SW 1271 (cell line): Measurements from ENCODE around the gene SET.
"Not testable (repeated sequence)": the region's sequence is repeated elsewhere in the genome, so short reads cannot be mapped to it uniquely, and the experiment has no call there.

Source experiments
- DNase-seq, 2 experiments: peaks; one replicate each; lab custom pipeline; 2025; lab: John Stamatoyannopoulos, UW

The SET gene

DNA sequence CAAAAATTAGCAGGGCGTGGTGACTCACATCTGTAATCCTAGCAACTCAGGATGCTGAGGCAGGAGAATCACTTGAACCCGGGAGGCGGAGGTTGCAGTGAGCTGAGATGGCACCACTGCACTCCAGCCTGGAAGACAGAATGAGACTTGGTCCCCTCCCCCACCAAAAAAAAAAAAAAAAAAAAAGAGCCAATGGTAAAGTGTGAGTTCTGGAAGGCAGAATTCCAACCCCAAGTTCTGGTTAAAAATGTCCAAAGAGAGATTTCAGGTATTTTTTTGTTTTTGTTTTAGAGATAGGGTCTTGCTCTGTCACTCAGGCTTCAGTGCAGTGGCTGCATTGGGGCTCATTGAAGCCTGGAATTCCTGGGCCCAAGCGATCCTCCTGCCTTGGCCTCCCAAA is 1.6 kb upstream of the SET start:
- DNase-seq: no peak

DNA sequence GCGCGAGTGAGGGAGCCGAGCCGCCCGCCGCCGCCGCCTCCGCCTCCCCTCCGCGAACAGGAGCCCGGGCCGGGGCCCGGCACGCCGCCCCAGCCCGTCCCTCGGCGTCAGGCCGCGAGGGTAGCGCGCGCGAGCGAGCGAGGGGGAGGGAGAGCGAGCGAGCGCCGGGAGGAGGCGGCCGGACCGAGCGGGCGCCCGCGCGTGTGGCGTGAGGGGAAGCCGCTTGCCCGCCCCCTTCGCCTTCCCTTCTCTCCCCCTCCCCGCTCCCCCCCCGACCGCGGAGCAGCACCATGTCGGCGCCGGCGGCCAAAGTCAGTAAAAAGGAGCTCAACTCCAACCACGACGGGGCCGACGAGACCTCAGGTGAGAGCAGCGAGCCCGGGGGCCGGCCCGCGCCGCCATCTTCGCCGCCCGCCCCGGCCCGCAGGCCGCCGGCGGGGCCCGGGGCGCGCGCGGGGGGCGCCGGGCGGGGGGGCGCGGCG is 312 bp downstream of the SET start:
- DNase-seq: peak in 1 of 2 experiments; percentile 59

DNA sequence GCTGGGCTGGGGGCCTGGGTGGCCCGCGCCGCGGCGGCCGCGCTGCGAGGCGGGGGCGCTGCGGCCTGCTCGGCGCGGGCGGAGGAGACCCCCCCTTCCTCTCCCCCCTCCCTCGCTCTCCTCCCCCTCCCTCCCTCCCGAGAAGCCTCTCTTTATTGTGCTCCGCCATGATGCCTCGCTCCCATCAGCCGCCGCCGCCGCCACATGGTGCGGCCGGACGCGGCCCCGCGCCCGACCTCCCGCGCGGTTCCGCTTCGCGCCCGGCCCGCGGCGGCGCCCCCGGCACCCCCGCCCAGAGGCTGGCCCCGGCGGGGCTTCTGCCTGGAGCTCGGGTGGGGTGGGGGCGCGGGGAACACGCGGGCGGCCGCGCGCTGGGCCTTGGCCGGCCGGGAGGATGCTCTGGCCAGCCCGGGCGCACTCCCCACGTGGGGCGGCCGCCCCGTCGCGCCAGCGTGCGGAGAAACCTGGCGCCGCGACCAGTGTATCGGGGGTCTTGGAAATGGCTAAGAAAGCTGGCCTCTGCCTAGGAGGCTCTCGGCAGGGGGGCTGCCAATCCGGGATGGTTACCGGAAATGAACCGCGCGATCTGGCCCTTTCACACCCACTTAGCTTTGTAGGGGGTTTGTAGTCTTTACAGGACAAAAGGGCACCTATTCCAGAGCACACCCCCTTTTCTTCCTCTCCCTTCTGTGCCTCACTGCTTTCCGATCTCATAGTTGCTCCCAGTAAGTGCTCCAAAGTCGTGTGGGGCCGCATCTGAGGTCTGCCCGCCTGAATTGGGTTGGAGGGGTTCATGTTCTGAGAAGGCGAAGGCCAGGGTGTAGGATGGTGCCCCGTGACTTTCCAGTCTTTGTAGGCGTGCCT is 1.0 kb downstream of the SET start:
- DNase-seq: peak in 1 of 2 experiments; percentile 30

DNA sequence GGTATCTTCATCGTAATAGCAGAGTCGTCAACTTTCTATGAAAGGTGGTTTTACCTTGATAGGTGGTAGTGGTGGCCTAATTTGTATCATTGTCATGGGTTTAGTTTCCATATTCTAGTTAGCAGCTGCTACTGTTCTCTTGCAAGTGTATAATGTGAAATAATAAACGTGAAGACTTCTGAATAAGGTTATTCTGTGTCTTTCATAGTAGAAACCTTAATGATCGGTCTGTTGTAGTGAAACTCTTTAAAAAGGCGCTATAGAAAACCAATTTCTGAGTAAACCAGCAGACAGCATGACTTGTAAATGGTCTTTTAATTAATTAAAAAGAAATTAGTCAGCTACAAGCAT is 1.6 kb downstream of the SET start:
- DNase-seq: no peak

DNA sequence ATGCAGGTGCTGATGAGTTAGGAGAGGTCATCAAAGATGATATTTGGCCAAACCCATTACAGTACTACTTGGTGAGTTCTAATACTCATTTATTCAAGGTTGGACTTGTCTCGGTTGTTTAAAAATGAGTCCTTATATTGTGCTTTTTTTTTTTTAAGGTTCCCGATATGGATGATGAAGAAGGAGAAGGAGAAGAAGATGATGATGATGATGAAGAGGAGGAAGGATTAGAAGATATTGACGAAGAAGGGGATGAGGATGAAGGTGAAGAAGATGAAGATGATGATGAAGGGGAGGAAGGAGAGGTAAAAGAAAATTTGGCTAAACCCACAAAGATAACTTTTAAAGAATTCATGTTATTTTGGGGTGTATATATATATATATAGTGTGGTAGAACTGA is 4.7 kb downstream of the SET start:
- not testable (repeated sequence) for DNase-seq

DNA sequence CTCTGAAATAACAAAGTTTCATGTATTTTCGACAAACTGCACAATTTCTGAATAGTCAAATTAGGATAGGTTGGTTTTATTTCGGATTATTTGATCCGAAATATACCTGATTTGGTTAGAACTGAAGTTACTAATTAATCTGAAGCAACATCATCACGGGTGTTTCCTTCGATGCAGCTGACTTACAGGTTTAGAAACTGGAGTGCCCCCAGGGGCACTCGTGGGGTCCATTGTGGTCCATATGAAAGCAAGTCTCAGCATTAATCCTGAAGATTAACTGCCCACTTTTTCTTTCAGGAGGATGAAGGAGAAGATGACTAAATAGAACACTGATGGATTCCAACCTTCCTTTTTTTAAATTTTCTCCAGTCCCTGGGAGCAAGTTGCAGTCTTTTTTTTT is 5.3 kb downstream of the SET start:
- DNase-seq: no peak

DNA sequence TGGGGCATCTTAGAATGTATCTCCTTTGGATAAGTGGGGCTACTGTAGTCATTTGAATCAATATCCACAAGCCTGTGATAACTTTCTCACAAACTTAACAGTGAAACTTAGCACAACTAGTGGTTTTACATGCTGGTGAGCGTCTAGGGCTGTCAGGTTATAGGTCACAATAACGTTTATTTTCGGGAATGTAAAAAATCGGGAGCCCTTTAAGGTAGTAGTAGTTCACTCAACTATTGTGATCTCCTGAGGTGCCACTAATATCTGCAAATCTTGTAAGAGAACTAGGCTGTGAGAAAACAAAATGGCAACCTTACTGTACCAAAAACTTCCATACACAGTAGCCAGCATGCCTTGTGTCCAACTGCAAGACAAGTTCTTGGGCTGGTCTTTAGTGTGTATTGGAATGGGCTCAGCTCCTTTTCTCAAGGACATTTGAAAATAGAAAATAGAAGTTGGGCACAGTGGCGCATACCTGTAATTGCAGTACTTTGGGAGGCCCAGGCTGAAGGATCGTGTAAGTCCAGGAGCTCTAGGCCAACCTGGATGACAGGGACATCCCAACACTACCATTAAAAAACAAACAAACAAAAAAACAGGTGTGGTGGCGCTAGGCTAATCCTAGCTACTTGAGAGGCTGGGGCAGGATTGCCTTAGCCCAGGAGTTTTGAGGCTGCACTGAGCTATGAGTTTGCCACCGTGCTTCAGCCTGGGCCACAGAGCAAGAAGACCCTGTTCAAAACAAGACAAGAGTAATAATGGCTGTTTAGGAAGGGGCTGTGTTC is 8.1 kb downstream of the SET start:
- no peak for DNase-seq

DNA sequence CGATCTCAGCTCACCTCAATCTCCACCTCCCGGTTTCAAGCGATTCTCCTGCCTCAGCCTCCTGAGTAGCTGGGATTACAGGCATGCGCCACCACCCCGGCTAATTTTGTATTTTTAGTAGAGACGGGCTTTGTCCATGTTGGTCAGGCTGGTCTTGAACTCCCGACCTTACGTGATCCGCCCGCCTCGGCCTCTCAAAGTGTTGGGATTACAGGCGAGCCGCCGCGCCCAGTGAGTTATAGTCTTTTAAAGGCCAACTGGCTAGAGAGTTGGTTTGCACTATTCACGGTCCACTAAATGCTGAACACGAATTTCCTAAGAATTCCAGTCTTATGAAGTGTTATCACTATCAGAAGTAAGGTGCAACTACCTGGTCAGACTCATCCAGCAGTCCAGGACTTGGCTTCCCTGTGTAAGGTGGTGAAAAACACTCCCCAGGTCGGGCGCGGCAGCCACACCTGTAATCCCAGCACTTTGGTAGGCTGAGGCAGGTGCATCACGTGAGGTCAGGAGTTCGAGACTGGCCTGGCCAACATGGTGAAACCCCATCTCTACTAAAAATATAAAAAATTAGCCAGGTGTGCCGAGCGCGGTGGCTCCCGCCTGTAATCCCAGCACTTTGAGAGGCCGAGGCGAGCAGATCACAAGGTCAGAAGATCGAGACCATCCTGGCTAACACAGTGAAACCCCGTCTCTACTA is 10.2 kb downstream of the SET start:
- DNase-seq: not testable (repeated sequence)

DNA sequence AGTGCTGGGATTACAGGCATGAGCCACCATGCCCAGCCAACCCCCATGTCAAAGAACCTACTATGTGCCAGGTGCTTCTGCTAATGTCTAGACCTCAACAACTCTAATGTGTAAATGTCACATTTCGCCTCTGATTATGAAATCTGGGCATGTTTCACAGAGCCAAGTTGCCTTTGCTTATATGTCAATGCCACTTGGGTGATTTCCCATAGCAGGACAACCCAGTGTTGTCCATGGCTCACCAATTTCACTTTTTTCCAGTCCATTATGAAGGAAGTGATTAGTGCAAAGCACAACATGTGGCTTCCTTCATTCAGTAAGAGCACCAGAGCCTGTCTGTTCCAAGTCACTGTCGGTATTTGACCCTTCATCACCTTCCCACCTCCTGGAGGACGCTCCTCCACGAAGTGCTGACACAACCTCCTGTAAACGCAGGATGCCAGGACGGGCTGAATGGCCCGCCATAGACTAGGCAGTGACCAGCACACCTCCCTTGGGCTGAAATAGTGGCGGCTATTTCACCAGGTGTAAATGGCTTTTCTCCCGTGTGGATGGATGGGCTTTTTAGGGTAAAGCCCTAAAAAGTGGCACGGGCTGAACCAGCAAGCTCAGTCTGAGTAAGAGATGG is 12.3 kb downstream of the SET start:
- no peak for DNase-seq

DNA sequence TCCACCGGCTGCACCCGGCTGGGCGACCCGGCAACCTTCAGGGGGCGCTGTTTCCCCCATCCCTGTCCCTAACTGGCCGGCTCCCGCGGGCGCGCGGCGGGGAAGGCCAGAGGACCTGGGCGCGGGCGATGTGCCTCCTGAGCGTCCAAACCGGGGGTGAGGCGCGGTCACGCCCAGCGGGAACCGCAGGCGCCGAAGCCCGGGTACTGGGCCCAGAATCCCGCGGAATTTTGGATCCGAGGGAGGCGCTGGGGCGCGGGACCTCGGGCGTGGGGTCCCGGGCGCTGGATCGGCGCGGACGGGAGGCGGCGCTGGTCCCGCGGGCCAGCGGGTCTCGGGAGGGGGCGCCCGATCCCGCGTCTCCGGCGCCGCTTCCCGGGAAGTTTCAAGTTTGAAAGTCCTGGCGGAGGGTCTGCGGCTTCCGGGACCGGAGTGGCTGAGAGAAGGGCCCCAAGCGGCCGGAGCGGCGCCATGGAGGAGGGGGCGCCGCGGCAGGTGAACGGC is 13.5 kb downstream of the SET start, which contains the start of gene PKN3:
Gene PKN3, plus strand, starts transcription at position 59 of the 504 bp plus-strand sequence. Its CDS starts 413 bp downstream, at position 472.
- peak; percentile 41 to 79 for DNase-seq

DNA sequence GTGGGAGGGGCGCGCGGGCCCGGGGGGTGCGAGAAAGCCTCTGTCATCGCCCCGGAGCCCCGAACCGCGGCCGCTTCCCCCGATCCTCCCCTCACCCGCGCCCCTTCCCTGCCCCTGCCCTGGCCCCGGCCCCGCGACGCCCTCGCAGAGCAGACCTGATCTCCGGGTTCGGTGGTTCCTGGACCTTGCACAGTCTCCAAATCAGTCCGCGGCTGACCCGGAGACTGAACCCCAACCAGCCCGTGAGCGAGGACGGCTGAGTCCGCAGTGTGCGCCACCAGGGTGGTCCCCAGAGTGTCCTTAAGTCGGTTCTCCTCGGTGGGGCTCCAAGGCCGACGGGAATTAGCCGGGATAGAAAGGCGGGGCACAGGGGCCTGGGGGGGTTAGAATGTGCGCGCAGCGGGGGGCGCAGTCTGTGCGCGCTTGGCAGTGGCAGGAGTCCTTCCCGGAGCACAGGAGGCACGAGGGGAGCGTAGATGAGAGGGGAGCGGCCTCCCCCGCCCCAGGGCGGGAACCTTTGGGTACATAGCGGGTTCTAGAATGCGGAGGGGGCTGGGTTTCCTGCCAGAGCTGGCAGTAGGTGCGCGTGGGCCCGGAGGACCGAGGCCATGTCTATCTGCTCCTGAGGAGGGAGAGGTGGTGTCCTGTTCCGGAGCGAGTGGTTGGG is 14.1 kb downstream of the SET start:
- DNase-seq: no peak

DNA sequence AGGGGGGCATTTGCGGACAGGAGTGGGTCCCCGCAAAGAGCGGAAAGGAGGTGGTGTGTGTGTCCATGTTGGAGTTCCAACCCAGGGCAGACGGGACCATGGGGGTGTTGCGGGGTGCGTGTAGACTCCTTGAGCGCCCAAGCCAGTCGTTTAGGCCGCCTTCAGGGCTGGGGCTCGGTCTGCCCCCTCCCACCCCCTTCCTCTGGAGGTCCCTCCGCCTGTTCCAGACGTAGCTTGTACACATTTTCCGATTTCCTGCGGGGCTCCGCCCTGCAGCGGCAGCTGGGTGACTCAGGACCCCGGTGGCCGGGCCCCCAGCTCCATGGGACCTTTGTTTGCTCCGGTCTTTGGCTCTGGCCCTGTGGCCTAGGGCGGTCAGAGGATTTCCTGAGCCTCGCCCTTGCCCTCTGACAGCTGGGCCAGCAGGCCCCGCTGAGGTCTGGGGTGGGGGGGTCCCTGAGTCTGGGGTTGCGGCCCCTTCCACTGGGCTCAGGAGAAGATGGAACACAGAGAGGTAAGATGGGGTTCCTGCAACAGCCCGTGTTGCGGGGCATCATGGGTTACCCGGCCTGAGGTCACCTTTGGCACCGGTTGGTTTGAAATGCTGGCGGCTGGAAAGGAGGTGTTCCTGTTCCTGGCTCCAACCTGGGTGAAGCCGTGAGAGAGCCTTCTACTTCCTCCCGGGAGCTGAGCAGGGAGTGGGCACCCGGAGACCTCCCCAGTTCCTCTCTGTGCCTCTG is 14.8 kb downstream of the SET start:
- no peak for DNase-seq

DNA sequence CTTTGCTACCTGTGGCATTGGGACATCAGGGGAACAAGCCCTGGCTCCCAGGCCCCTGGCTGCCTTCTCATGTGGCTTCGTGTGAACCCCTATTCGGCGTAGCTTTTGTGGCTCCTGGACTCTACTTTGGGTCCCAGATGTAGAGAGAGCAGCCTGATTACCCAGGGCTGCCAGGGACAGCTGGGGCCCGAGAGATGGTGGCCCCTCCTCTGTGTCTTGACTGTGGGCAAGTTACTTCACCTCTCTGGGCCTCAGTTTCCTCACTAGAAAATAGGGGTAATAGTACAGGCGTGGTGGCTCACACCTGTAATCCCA is 15.3 kb downstream of the SET start:
- DNase-seq: no peak

DNA sequence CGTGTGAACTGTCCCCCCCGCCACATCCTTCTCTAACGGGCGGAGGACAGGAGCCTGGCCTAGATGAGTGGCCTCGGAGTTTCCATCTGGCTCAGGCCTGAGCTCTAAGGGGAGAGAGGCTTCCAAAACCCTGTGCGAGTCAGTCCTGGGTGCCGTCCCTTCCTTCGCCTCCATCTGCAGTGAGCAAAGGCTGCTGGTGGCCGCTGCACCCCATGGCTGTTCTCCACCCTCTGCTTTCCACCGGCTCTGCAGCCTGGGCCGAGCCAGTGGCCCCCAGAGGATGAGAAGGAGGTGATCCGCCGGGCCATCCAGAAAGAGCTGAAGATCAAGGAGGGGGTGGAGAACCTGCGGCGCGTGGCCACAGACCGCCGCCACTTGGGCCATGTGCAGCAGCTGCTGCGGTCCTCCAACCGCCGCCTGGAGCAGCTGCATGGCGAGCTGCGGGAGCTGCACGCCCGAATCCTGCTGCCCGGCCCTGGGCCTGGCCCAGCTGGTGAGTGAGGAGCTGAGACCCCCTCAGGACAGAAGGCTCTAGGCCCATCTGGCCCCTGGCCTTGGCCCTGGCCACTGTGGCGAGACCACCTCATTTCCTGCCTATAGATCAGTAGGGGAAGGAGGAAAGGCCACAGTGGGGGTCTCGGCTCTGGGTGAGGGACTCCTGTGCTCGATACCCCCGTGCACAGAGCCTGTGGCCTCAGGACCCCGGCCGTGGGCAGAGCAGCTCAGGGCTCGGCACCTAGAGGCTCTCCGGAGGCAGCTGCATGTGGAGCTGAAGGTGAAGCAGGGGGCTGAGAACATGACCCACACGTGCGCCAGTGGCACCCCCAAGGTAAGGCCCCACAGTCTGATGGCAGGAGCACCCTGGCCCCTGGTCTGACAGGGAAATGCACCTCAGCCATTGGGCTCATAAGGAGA is 16.3 kb downstream of the SET start:
- DNase-seq: no peak

DNA sequence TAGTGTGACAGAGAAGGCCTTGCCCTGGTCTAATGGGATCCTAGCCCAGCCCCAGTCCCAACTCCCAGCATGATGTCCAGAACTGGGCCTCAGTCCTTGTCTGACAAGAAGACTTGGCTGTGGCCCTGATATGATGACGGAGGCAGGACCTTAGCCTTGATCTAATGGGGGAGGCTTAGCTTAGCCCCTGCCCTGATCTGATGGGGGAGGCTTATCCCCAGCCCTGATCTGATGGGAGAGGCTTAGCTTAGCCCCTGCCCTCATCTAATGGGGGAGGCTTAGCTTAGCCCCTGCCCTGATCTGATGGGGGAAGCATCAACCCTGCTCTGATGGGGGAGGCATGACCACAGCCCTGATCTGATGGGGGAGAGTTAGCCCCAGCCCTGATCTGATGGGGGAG is 17.0 kb downstream of the SET start:
- DNase-seq: no peak

DNA sequence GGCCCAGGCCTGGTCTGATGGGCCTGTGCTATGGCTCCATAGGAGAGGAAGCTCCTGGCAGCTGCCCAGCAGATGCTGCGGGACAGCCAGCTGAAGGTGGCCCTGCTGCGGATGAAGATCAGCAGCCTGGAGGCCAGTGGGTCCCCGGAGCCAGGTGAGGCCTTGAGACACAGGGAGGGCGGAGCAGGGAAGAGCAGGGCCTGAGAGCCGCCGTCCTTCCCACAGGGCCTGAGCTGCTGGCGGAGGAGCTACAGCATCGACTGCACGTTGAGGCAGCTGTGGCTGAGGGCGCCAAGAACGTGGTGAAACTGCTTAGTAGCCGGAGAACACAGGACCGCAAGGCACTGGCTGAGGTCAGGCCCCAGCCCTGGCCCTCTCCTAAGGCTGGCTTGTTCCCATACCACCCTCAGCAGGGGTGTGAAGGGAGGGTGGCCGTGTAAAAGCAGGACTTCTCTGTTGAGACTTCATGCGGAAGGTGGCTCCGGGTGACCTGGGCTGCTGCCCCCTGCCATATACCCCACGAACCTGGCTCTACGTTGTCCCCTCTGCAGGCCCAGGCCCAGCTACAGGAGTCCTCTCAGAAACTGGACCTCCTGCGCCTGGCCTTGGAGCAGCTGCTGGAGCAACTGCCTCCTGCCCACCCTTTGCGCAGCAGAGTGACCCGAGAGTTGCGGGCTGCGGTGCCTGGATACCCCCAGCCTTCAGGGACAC is 17.8 kb downstream of the SET start:
- no peak for DNase-seq

DNA sequence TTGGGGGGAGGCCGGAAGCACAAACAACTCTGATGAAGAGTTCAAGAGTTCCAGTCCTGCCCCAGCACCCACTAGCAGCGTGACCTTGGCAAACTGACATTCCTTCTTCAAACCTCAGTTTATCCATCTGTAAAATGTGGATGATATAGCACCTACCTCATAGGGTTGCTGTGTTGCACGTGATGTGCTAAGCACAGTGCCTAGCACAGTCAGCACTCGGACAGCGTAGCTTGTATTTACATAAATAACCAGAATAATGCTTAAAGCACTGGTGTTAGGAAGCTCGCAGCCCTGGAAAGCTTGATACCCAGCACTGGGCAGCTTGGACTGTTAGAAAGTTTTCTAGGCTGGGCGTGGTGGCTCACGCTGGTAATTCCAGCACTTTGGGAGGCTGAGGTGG is 18.4 kb downstream of the SET start:
- DNase-seq: no peak

DNA sequence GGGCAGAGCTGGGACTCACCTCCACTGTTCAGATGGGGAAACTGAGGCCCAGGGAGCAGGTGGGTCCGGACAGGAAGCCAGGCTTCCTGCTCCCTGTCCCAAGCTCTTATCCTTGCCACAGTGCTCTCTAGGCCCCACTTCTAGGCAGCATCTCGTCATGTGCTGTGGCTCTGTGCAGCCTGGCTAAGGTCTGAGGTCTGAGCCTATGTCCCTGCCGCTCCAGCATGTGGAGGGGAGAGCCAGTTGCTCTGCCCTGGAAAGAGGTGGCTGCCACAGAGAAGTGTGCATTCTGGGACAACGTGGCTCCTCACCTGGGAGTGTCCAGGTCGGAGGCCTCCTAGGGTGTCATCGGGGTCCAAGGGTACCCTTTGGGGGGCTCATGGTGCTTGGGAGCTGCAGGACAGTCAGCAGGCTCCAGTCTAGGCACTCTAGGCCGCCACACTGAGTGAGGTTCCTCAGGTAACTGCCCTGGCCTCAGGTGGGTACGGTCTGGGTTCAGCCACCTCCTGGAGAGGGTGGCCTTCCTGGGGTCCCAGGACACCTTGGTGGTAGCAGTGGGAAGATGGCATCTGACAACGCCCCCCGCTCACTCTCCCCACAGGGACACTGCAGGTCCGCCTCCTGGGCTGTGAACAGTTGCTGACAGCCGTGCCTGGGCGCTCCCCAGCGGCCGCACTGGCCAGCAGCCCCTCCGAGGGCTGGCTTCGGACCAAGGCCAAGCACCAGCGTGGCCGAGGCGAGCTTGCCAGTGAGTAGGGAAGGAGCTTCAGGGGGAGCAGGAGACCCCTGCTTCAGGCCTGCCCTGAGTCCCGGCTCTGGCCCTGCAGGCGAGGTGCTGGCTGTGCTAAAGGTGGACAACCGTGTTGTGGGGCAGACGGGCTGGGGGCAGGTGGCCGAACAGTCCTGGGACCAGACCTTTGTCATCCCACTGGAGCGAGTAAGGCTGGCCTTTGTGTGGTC is 23.7 kb downstream of the SET start:
- no peak for DNase-seq
